ENCODE data around the gene LAMA1.

DNA sequence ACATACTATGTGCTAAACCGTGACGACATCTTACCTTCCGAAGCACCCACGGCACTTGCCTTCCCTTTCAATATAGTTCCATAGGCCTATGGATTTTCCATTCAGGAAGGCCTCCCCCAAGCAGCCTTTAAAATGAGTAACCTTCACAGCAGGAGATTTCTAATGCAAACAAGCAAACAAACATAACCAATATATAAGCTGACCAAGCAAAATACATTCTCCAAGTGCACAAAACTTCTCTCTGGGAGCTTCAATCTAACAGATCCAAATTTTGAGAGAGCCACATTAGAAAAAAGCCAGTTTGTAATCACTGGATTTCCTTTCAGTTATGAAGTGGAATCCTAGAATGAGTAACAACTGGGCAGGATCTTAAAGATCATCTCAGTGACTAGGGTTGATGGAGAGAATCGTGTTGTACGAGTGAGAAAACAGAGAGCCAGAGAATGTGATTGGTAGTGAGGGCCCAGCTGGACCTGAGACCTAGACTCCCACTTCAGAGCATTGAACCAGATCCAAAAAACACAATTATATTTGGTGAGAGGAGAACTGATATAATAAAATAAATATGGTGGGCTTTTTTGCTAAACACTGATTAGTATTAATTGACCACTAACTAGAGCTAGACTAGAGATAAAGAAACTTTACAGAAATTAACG is 145.6 kb downstream of the LAMA1 start:
- no peak for TF ChIP-seq POLR2A (IDR thresholded peaks at IDR 0.05)
- TF ChIP-seq, protein P1, sequence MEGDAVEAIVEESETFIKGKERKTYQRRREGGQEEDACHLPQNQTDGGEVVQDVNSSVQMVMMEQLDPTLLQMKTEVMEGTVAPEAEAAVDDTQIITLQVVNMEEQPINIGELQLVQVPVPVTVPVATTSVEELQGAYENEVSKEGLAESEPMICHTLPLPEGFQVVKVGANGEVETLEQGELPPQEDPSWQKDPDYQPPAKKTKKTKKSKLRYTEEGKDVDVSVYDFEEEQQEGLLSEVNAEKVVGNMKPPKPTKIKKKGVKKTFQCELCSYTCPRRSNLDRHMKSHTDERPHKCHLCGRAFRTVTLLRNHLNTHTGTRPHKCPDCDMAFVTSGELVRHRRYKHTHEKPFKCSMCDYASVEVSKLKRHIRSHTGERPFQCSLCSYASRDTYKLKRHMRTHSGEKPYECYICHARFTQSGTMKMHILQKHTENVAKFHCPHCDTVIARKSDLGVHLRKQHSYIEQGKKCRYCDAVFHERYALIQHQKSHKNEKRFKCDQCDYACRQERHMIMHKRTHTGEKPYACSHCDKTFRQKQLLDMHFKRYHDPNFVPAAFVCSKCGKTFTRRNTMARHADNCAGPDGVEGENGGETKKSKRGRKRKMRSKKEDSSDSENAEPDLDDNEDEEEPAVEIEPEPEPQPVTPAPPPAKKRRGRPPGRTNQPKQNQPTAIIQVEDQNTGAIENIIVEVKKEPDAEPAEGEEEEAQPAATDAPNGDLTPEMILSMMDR (IDR thresholded peaks at IDR 0.05): no peak
